Caco-2 (cell line): ENCODE results near the gene FOXP1. TPM values are rescaled to one million over a fixed set of nuclear protein-coding genes. Genes with fewer than 3 reads are reported as not detected.

ENCODE experiments used
- BruUV-seq: library from RNA; stranded (reverse); fragments of 400-500 nt; replicated peaks from 2 replicates; lab custom pipeline; 2021; lab: Mats Ljungman, UMichigan
- CTCF ChIA-PET: fragments of 300-600 bp; sonication (Branson Sonifier 250); formaldehyde crosslinking; loops from one replicate; lab custom pipeline; 2022; ENCODE audit warnings: antibody characterized with exemption; lab: Charles Lee
- POLR2A ChIA-PET: fragments of 300-600 bp; sonication (Branson Sonifier 250); formaldehyde crosslinking; loops from one replicate; lab custom pipeline; 2022; ENCODE audit warnings: antibody characterized with exemption; lab: Charles Lee
- DNase-seq, 2 experiments: peaks; one replicate each; pipeline versions ENCODE4 v3.0.0 to v3.0.0-alpha.2; 2020 to 2022
- H3K27me3 ChIP-seq: replicated peaks from 2 replicates; pipeline ENCODE4 v1.6.0; 2011; ENCODE audit warnings: low read length; ENCODE audit not compliant: control insufficient read depth, insufficient read depth
- H3K36me3 ChIP-seq: 2 replicates; pipeline ENCODE4 v1.5.1; 2011; ENCODE audit warnings: low read length; ENCODE audit not compliant: control insufficient read depth, insufficient read depth
- H3K4me1 ChIP-seq: fragments of 250-450 bp; sonication (Bioruptor Pico); 2 replicates; pipeline ENCODE4 v1.5.1; 2020; ENCODE audit warnings: mild to moderate bottlenecking
- H3K4me3 ChIP-seq: 2 replicates; pipeline ENCODE4 v1.5.1; 2011; ENCODE audit warnings: low read depth, mild to moderate bottlenecking, control low read depth, low read length
- H3K9me3 ChIP-seq: fragments of 250-450 bp; sonication (Bioruptor Pico); 2 replicates; pipeline ENCODE4 v1.5.1; 2020; ENCODE audit warnings: mild to moderate bottlenecking, moderate library complexity
- H3K27ac Mint-ChIP-seq: one replicate; pipeline ENCODE4 v1.8.0; 2022; ENCODE audit warnings: mixed read lengths; ENCODE audit not compliant: unreplicated experiment
- H3K27me3 Mint-ChIP-seq: one replicate; pipeline ENCODE4 v1.8.0; 2022; ENCODE audit warnings: mixed read lengths; ENCODE audit not compliant: insufficient read depth, unreplicated experiment
- H3K36me3 Mint-ChIP-seq: one replicate; pipeline ENCODE4 v1.8.0; 2022; ENCODE audit warnings: mild to moderate bottlenecking, mixed read lengths; ENCODE audit not compliant: insufficient read depth, unreplicated experiment
- H3K4me1 Mint-ChIP-seq: one replicate; pipeline ENCODE4 v1.8.0; 2022; ENCODE audit warnings: low read depth, mixed read lengths; ENCODE audit not compliant: unreplicated experiment
- H3K4me3 Mint-ChIP-seq: one replicate; pipeline ENCODE4 v1.8.0; 2022; ENCODE audit warnings: mild to moderate bottlenecking, moderate library complexity, mixed read lengths; ENCODE audit not compliant: unreplicated experiment
- H3K9me3 Mint-ChIP-seq: one replicate; pipeline ENCODE4 v1.8.0; 2022; ENCODE audit warnings: mixed read lengths; ENCODE audit not compliant: unreplicated experiment
- intact Hi-C: fragments of 100-400 bp; cut with micrococcal nuclease; formaldehyde crosslinking; loops from one replicate; pipeline ENCODE4 v1.10.0; 2022; ENCODE audit not compliant: unreplicated experiment
- total RNA-seq: library from RNA; stranded (reverse); gene quantifications from 2 replicates; pipeline ENCODE4 v1.2.3, GENCODE V29; 2022
- TF ChIP-seq, protein P1 (sequence below), 2 experiments: fragments of 200-600 bp in 1 of 2; IDR thresholded peaks; 1 replicate in 1 of 2; 2 replicates in 1 of 2; pipeline versions ENCODE4 v1.5.1 to v1.8.0; 2011 to 2022; ENCODE audit warnings: antibody characterized with exemption in 1 of 2, control low read depth in 1 of 2, inconsistent platforms in 1 of 2, low read depth in 1 of 2, low read length in 1 of 2, mild to moderate bottlenecking in 1 of 2, moderate library complexity in 1 of 2; ENCODE audit not compliant: insufficient read depth in 1 of 2, severe bottlenecking in 1 of 2, unreplicated experiment in 1 of 2

The FOXP1 gene
- total RNA-seq, 1 experiment from 2014 or later, result 131 TPM

DNA sequence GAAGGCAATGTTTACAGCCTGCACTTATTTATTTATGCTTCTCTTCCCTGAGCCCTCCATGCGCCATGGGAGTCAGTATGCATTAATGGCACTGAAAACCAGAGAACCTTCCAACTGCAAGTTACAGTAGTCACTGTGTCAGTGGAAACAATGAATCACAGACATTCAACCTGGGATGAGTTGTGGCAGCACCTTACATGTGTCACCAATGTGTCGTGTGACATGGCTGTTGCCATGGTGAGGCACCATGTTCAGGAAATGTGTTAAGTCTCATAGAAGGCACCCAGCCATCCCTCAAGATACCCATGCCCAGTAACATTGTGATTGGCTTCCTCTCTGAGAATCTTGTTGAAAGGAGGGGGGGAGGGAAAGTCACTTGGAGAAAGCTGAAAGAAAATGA, 105.0 kb downstream of the FOXP1 start:
- H3K27me3 ChIP-seq, result no peaks in the 10 kb centered on the region
- intact Hi-C loops, result no loop called here
- no peaks in the 10 kb centered on the region for H3K4me1 Mint-ChIP-seq
- no TSS peak for BruUV-seq
- H3K36me3 Mint-ChIP-seq, result no peaks in the 10 kb centered on the region
- TF ChIP-seq, protein P1, sequence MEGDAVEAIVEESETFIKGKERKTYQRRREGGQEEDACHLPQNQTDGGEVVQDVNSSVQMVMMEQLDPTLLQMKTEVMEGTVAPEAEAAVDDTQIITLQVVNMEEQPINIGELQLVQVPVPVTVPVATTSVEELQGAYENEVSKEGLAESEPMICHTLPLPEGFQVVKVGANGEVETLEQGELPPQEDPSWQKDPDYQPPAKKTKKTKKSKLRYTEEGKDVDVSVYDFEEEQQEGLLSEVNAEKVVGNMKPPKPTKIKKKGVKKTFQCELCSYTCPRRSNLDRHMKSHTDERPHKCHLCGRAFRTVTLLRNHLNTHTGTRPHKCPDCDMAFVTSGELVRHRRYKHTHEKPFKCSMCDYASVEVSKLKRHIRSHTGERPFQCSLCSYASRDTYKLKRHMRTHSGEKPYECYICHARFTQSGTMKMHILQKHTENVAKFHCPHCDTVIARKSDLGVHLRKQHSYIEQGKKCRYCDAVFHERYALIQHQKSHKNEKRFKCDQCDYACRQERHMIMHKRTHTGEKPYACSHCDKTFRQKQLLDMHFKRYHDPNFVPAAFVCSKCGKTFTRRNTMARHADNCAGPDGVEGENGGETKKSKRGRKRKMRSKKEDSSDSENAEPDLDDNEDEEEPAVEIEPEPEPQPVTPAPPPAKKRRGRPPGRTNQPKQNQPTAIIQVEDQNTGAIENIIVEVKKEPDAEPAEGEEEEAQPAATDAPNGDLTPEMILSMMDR (IDR thresholded peaks at IDR 0.05; ENCODE audit: insufficient read depth in 1 of 2, low read depth in 1 of 2, low read length in 1 of 2, severe bottlenecking in 1 of 2, unreplicated experiment in 1 of 2), result no peak
- ChIA-PET POLR2A (no interaction called here), CTCF (no interaction called here)
- no peak overlapping the region for H3K27ac Mint-ChIP-seq
- H3K27me3 Mint-ChIP-seq, result no peaks in the 10 kb centered on the region
- no peak overlapping the region for H3K4me3 ChIP-seq
- DNase-seq, result no peak
- peaks cover 10% of the 10 kb centered on the region for H3K9me3 Mint-ChIP-seq
- H3K4me1 ChIP-seq, result no peaks in the 10 kb centered on the region
- H3K9me3 ChIP-seq, result no peaks in the 10 kb centered on the region; the same call in 1 of the 2 replicates
- H3K36me3 ChIP-seq, result no peaks in the 10 kb centered on the region
- H3K4me3 Mint-ChIP-seq, result no peak overlapping the region

DNA sequence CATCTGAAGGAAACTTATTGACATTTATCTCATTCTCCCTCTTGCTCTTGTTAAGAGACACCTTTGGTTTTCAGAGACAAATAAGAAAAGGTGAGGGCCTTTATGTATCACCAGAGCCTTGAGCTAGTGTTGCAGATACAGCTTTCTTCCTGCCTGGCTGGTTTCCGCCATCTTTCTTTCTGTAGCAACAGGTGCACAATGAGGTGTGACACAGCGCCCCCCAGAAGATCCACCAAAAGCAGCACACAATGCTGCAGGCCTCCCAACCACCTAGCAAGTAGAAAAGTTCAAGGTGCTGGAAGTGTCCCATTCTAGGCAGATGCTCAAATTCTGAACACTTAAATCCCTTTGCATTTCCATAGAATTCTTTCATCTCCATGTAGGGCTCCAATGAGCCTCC, 106.6 kb downstream of the FOXP1 start:
- Mint-ChIP-seq H3K27ac (no peak overlapping the region), H3K27me3 (no peaks in the 10 kb centered on the region)
- intact Hi-C loops, result no loop called here

DNA sequence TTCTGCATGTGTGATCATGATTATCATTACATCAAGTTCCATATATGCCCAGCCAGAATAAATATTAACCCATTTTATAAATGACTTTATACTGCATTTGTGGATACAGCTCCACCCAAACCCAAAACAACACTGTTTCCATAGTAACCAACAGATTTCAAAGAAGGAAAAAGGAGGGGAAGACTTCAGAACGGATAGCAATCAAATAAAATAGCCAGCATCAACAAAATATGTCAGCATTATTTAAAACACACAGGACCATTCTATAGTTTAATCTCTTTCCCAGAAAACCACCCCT, 114.4 kb downstream of the FOXP1 start:
- peaks cover 4% of the 10 kb centered on the region for H3K36me3 Mint-ChIP-seq
- H3K9me3 Mint-ChIP-seq, result peaks cover 14% of the 10 kb centered on the region
- H3K4me1 Mint-ChIP-seq, result no peaks in the 10 kb centered on the region
- intact Hi-C loops, result no loop called here
- Histone ChIP-seq H3K27me3 (no peaks in the 10 kb centered on the region), H3K9me3 (no peaks in the 10 kb centered on the region), H3K4me3 (no peak overlapping the region), H3K36me3 (no peaks in the 10 kb centered on the region), H3K4me1 (no peaks in the 10 kb centered on the region)
- ChIA-PET POLR2A (no interaction called here), CTCF (no interaction called here)
- no peak for DNase-seq
- H3K27ac Mint-ChIP-seq, result no peak overlapping the region
- no peak overlapping the region for H3K4me3 Mint-ChIP-seq
- TF ChIP-seq, protein P1 (IDR thresholded peaks at IDR 0.05; ENCODE audit: insufficient read depth in 1 of 2, low read depth in 1 of 2, low read length in 1 of 2, severe bottlenecking in 1 of 2, unreplicated experiment in 1 of 2), result no peak
- H3K27me3 Mint-ChIP-seq, result no peaks in the 10 kb centered on the region
- no TSS peak for BruUV-seq

More for the DNA sequence above, 106.6 kb downstream of the FOXP1 start:
- ChIA-PET CTCF (no interaction called here), POLR2A (no interaction called here)
- Mint-ChIP-seq H3K4me1 (no peaks in the 10 kb centered on the region), H3K4me3 (no peak overlapping the region), H3K36me3 (no peaks in the 10 kb centered on the region), H3K9me3 (peaks cover 19% of the 10 kb centered on the region)
- TF ChIP-seq, protein P1 (IDR thresholded peaks at IDR 0.05; ENCODE audit: insufficient read depth in 1 of 2, low read depth in 1 of 2, low read length in 1 of 2, severe bottlenecking in 1 of 2, unreplicated experiment in 1 of 2), result no peak
- H3K27me3 ChIP-seq, result no peaks in the 10 kb centered on the region
- no peaks in the 10 kb centered on the region for H3K4me1 ChIP-seq
- BruUV-seq, result no TSS peak
- no peak overlapping the region for H3K4me3 ChIP-seq
- H3K9me3 ChIP-seq, result no peaks in the 10 kb centered on the region; the same call in 1 of the 2 replicates
- no peak for DNase-seq
- no peaks in the 10 kb centered on the region for H3K36me3 ChIP-seq
